Testis (tissue), 3 donors: ENCODE measurements around the gene RIC1. TPM values are rescaled to one million over a fixed set of nuclear protein-coding genes. Genes with fewer than 3 reads are reported as not detected.
"Not testable (repeated sequence)": the region's sequence is repeated elsewhere in the genome, so short reads cannot be mapped to it uniquely, and the experiment has no call there.

Experiments
- DNase-seq: peaks from one replicate; pipeline ENCODE4 v3.0.0-alpha.2; 2019
- H3K27ac ChIP-seq, 2 donors: fragments of 200-600 bp; sonication (generic); one replicate each; pipeline ENCODE4 v1.5.1; 2019
- H3K27me3 ChIP-seq: fragments of 200-600 bp; sonication (generic); one replicate; pipeline ENCODE4 v1.5.1; 2019
- H3K36me3 ChIP-seq: fragments of 200-600 bp; sonication (generic); one replicate; pipeline ENCODE4 v1.5.1; 2017; ENCODE audit warnings: low read depth; ENCODE audit errors: missing control alignments
- H3K4me1 ChIP-seq: fragments of 200-600 bp; sonication (generic); one replicate; pipeline ENCODE4 v1.5.1; 2019
- H3K4me3 ChIP-seq, 2 donors: fragments of 200-600 bp; sonication (generic); one replicate each; pipeline ENCODE4 v1.5.1; 2017 to 2019
- H3K9me3 ChIP-seq: fragments of 200-600 bp; sonication (generic); one replicate; pipeline ENCODE4 v1.5.1; 2017
- CTCF ChIP-seq, 3 experiments: fragments of 450-650 bp in 2 of 3; fragments of 200-600 bp in 1 of 3; sonication (generic) in 1 of 3; IDR thresholded peaks; one replicate each; pipeline ENCODE4 v1.5.1; 2016 to 2019; ENCODE audit warnings: antibody characterized with exemption in 3 of 3, mild to moderate bottlenecking in 2 of 3, moderate library complexity in 1 of 3
- POLR2A ChIP-seq: fragments of 450-650 bp; IDR thresholded peaks from one replicate; pipeline ENCODE4 v1.6.1; 2017; ENCODE audit warnings: antibody characterized with exemption, mild to moderate bottlenecking, moderate library complexity
- WGBS, 2 donors: methylation state at CpG; one replicate each; pipeline ENCODE4 v1.1.5; 2018; 5-methylcytosine and 5-hydroxymethylcytosine counted together
- intact Hi-C: fragments of 100-400 bp; cut with DNase I; formaldehyde crosslinking; loops from one replicate; pipeline ENCODE4 v1.15.1; 2023; ENCODE audit warnings: low total_unique reads
- polyA plus RNA-seq: library from polyadenylated mRNA; stranded (reverse); fragments of 350-450 nt; fragmentation: Illumina TruSeq; extraction: RNeasy Lipid Tissue Mini Kit (QIAGEN cat#74804); gene quantifications from one replicate; pipeline ENCODE4 v1.2.3, GENCODE V29; 2014; ENCODE audit warnings: low read depth, low replicate concordance; ENCODE audit not compliant: insufficient read depth
- total RNA-seq, 2 donors: library from RNA; depleted of rRNA; stranded (reverse); fragments of >200 nt; gene quantifications; one replicate each; pipeline ENCODE4 v1.2.3, GENCODE V29; 2016

RIC1 gene
- total and polyA plus RNA-seq, 3 donors from 2014 or later = 25.6 to 45.5 (median 44.0) TPM

- no peaks in the 10 kb centered on the region for H3K27me3 ChIP-seq
- H3K36me3 ChIP-seq = no peaks in the 10 kb centered on the region
- intact Hi-C loops = no loop called here
- H3K27ac ChIP-seq = no peak overlapping the region
- 100% methylated on average over 1 of the region's 1 CpG for WGBS, 2 donors
- H3K9me3 ChIP-seq = no peaks in the 10 kb centered on the region
- no peak overlapping the region for H3K4me3 ChIP-seq
- DNase-seq = no peak
- no peaks in the 10 kb centered on the region for H3K4me1 ChIP-seq
- no peak for TF ChIP-seq POLR2A
- no peak for TF ChIP-seq CTCF (IDR thresholded peaks at IDR 0.05)
Observed at GRCh38 chr9:5778805-5779204, 149.9 kb downstream of the RIC1 start.

DNA sequence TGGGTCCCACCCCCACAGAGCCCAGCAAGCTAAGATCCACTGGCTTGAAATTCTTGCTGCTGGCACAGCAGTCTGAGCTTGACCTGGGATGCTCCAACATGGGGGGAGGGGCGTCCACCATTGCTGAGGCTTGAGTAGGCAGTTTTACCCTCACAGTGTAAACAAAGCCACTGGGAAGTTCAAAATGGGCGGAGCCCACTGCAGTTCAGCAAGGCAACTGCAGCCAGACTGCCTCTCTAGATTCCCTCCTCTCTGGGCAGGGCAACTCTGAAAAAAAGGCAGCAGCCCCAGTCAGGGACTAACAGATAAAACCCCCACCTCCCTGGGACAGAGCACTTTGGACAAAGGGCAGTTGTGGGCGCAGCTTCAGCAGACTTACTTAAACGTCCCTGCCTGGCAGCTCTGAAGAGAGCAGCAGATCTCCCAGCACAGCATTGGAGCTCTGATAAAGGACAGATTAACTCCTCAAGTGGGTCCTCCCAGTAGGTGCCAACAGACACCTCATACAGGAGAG lies 150.9 kb downstream of the RIC1 start:
- DNase-seq, H3K27me3 ChIP-seq, H3K9me3 ChIP-seq, intact Hi-C loops, H3K27ac ChIP-seq, H3K36me3 ChIP-seq, H3K4me1 ChIP-seq, H3K4me3 ChIP-seq: not testable (repeated sequence)
- 95 to 100% methylated on average over 3 to 4 of the region's 4 CpGs for WGBS, 2 donors

- H3K36me3 ChIP-seq, H3K4me1 ChIP-seq, DNase-seq, H3K27ac ChIP-seq, intact Hi-C loops, H3K4me3 ChIP-seq, H3K9me3 ChIP-seq, H3K27me3 ChIP-seq: not testable (repeated sequence)
- WGBS, 2 donors = 97 to 98% methylated on average over 3 of the region's 3 CpGs
Observed at GRCh38 chr9:5783420-5783819, 154.5 kb downstream of the RIC1 start.

DNA sequence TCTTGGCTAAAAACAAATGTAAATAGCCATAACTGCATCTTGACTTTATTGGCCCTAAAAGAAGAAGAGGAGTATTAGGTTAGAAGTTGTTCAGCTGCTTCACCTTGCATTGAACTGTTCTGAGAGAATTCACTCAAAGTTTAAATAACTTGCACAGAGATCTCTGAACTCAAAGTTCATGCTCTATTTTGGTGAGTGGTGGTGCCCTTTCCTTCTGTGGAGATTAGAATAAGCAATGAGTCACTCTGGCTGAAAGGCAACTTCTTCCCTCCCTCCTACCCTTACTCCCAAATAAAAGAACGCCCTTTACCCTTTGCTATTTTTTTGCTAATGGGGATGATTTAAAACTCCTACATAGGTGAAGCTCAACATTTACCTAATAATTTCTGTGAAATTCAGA lies 155.1 kb downstream of the RIC1 start:
- no peak overlapping the region for H3K4me3 ChIP-seq
- no peaks in the 10 kb centered on the region for H3K4me1 ChIP-seq
- DNase-seq = no peak
- intact Hi-C loops = no loop called here
- no peaks in the 10 kb centered on the region for H3K36me3 ChIP-seq
- no peak overlapping the region for H3K27ac ChIP-seq
- 88 to 94% methylated on average over 1 of the region's 1 CpG for WGBS, 2 donors
- TF ChIP-seq CTCF (IDR thresholded peaks at IDR 0.05) (no peak), POLR2A (no peak)
- H3K9me3 ChIP-seq = no peaks in the 10 kb centered on the region
- H3K27me3 ChIP-seq = no peaks in the 10 kb centered on the region

DNA sequence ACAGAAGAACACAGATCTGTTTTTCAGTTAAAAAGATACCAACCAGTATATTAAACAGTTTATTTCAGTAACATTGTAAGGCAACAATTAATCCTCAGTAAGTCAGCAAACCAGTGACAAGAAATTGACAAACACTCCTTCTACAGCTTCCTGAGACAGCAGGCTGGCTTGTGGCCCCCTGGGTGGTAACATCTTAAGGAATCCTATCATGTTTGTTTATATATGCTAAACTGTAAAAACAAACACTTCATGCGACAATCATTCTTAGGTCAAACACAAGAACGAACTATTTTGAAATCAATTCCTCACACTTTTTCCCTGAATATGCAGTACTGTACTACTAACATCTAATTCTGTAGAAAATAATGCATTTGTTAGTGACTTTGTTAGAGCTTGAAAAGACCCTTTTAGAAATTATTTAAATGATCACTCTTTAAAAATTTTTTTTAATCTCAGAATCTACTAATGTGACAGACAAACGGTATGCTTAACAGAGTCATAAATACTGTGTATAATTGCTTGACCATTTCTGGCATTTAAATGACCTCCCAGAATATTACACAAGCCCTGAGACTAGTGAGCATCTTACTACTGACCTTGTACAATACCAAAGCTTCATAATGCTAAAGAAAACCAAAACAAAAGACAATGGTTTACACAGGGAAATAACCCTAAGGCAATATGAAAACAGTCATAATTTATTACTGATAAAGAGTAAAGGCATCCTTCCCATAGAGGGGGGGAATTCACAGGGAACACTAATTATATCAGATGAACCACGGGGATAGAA lies 155.8 kb downstream of the RIC1 start:
- no peaks in the 10 kb centered on the region for H3K36me3 ChIP-seq

More for the DNA sequence above, 155.8 kb downstream of the RIC1 start:
- no peak for DNase-seq
- intact Hi-C loops = no loop called here
- Histone ChIP-seq H3K27me3 (no peaks in the 10 kb centered on the region), H3K9me3 (no peaks in the 10 kb centered on the region), H3K4me3 (no peak overlapping the region), H3K4me1 (no peaks in the 10 kb centered on the region), H3K27ac (no peak overlapping the region)
- TF ChIP-seq POLR2A (no peak), CTCF (IDR thresholded peaks at IDR 0.05) (no peak)
- 60 to 67% methylated on average over 4 of the region's 4 CpGs for WGBS, 2 donors
